Ishikawa (cell line): ENCODE results near the gene SLC24A1.

Experiments
- CEBPB ChIP-seq: IDR thresholded peaks from 2 replicates; pipeline ENCODE4 v1.6.1; 2012
- CREB1 ChIP-seq: IDR thresholded peaks from 2 replicates; pipeline ENCODE4 v1.6.1; 2012; ENCODE audit warnings: low read depth
- EGR1 ChIP-seq: IDR thresholded peaks from 2 replicates; pipeline ENCODE4 v1.6.1; 2012
- EP300 ChIP-seq: IDR thresholded peaks from 2 replicates; pipeline ENCODE4 v1.6.1; 2012; ENCODE audit warnings: borderline replicate concordance
- FOXM1 ChIP-seq: IDR thresholded peaks from 2 replicates; pipeline ENCODE4 v1.6.1; 2012; ENCODE audit warnings: low read depth, borderline replicate concordance
- NFIC ChIP-seq: IDR thresholded peaks from 2 replicates; pipeline ENCODE4 v1.6.1; 2012
- RAD21 ChIP-seq: IDR thresholded peaks from 2 replicates; pipeline ENCODE4 v1.6.1; 2012; ENCODE audit warnings: low read depth
- REST ChIP-seq: IDR thresholded peaks from 2 replicates; pipeline ENCODE4 v1.6.1; 2012; ENCODE audit warnings: low read depth, mild to moderate bottlenecking
- TAF1 ChIP-seq: IDR thresholded peaks from 2 replicates; pipeline ENCODE4 v1.6.1; 2012; ENCODE audit warnings: low read depth, mild to moderate bottlenecking
- TCF12 ChIP-seq: IDR thresholded peaks from 2 replicates; pipeline ENCODE4 v1.6.1; 2012; ENCODE audit warnings: low read depth
- TEAD4 ChIP-seq: IDR thresholded peaks from 2 replicates; pipeline ENCODE4 v1.6.1; 2012
- YY1 ChIP-seq: IDR thresholded peaks from 2 replicates; pipeline ENCODE4 v1.6.1; 2012; ENCODE audit warnings: low read depth
- ZBTB7A ChIP-seq: IDR thresholded peaks from 2 replicates; pipeline ENCODE4 v1.6.1; 2012; ENCODE audit warnings: low read depth
- TF ChIP-seq, protein P1 (sequence below): IDR thresholded peaks from 2 replicates; pipeline ENCODE4 v1.6.1; 2012
- TF ChIP-seq, protein P2 (sequence below): IDR thresholded peaks from 2 replicates; pipeline ENCODE4 v1.6.1; 2012

The SLC24A1 gene

GRCh38 chr15:65646486-65646885 is 24.7 kb downstream of the SLC24A1 start:
- TF ChIP-seq CEBPB (no peak), ZBTB7A (no peak), REST (no peak), FOXM1 (no peak), YY1 (no peak), TAF1 (no peak), TCF12 (no peak), RAD21 (no peak), EP300 (no peak), NFIC (no peak), CREB1 (no peak), TEAD4 (no peak), EGR1 (no peak)
- TF ChIP-seq, protein P1, sequence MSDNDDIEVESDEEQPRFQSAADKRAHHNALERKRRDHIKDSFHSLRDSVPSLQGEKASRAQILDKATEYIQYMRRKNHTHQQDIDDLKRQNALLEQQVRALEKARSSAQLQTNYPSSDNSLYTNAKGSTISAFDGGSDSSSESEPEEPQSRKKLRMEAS, result no peak
- TF ChIP-seq, protein P2, sequence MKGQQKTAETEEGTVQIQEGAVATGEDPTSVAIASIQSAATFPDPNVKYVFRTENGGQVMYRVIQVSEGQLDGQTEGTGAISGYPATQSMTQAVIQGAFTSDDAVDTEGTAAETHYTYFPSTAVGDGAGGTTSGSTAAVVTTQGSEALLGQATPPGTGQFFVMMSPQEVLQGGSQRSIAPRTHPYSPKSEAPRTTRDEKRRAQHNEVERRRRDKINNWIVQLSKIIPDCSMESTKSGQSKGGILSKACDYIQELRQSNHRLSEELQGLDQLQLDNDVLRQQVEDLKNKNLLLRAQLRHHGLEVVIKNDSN, result no peak

DNA sequence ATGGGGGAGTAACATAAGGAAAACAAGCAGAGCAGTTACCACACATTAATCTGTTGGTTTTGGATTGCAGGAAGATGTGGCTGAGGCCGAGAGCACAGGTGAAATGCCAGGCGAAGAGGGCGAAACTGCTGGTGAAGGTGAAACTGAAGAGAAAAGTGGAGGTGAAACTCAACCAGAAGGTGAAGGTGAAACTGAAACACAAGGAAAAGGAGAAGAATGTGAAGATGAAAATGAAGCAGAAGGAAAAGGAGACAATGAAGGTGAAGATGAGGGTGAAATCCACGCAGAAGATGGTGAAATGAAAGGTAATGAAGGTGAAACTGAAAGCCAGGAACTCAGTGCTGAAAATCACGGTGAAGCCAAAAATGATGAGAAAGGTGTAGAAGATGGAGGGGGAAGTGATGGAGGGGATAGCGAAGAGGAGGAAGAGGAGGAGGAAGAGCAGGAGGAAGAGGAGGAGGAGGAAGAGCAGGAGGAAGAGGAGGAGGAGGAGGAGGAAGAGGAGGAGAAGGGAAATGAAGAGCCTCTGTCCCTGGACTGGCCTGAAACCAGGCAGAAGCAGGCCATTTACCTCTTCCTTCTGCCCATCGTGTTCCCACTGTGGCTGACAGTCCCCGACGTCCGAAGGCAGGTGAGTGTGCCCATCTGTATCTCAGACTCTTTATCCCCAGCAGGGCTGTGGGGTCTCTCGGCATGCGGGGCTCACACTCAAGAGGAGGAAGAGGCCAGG is 28.7 kb downstream of the SLC24A1 start:
- TF ChIP-seq CREB1 (no peak), CEBPB (no peak), EP300 (no peak), TEAD4 (no peak), TCF12 (no peak), ZBTB7A (no peak), REST (no peak), NFIC (no peak), RAD21 (no peak), EGR1 (no peak), FOXM1 (no peak), TAF1 (no peak), YY1 (no peak)
- TF ChIP-seq, protein P2, result no peak
- TF ChIP-seq, protein P1, result no peak

GRCh38 chr15:65651042-65651322 is 29.2 kb downstream of the SLC24A1 start:
- TF ChIP-seq TCF12, result no peak
- no peak for TF ChIP-seq CEBPB
- no peak for TF ChIP-seq YY1
- no peak for TF ChIP-seq FOXM1
- TF ChIP-seq TEAD4, result no peak

DNA sequence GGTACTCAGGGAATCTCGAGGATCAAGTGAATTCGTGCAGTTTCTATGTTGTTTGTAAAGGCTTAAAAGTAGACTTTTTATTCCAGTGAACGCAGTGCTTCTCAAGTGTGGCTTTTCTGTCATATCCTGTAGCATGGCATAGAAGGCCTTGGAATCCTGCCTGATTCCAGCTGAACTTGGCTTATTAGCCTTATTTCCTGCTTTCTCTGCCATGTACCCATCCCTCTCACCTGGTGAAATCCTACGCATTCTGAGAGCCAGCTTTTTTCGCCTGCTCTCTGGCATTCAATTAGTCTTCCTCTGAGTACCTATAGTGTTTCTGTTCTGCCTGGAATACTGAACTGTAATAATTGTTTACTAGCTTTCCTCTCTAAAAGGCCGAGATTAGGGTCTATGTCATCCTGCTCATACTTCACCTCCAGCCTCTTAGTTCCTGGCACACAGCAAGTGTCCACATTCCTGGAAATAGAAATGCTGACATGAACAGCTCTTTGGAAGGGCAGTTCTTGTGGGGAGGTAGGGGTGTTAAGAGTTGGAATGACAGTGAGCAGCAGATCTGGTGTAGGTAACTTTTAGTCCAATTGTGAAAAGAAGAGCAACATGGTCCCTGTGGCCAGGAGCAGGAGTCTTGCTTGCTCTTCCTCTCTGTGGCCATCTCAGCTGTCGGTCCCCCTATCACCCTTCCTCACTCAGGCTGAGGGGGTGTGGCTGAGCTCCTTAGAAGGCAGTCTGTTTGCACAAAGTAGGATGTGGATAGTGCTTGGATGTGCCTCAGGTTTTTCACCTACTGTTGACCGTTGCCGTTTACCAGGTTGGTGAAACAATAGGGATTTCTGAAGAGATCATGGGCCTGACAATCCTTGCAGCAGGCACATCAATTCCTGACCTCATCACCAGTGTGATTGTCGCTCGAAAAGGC is 30.4 kb downstream of the SLC24A1 start:
- no peak for TF ChIP-seq CEBPB
- no peak for TF ChIP-seq TCF12
- no peak for TF ChIP-seq EGR1
- TF ChIP-seq RAD21, result no peak
- TF ChIP-seq CREB1, result no peak
- no peak for TF ChIP-seq FOXM1
- TF ChIP-seq YY1, result no peak
- TF ChIP-seq TEAD4, result no peak

GRCh38 chr15:65653341-65653740 is 31.6 kb downstream of the SLC24A1 start:
- TF ChIP-seq CREB1 (no peak), YY1 (no peak), EGR1 (no peak), ZBTB7A (no peak), FOXM1 (no peak), REST (no peak)
- TF ChIP-seq, protein P1, result no peak
